CD14-positive monocyte (primary cell): ENCODE results near the gene FNIP1. TPM values are rescaled to one million over a fixed set of nuclear protein-coding genes. Genes with fewer than 3 reads are reported as not detected.
A peak's percentile ranks its signal among the peaks of the same experiment; 100 is the strongest.

Source experiments
- DNase-seq, 3 donors: peaks; one replicate each; pipeline ENCODE4 v3.0.0-alpha.2; 2011 to 2022
- H2AFZ ChIP-seq: 2 replicates; pipeline ENCODE4 v1.6.0; 2012; ENCODE audit warnings: mild to moderate bottlenecking, low read depth, low read length, inconsistent platforms; ENCODE audit not compliant: insufficient read depth, poor library complexity, severe bottlenecking
- H3K27ac ChIP-seq, 2 donors: 1 replicate in 1 of 2; 2 replicates in 1 of 2; pipeline ENCODE4 v1.5.1; 2012 to 2013; ENCODE audit warnings: low read length in 2 of 2, control low read depth in 1 of 2, inconsistent platforms in 1 of 2, low read depth in 1 of 2, mild to moderate bottlenecking in 1 of 2
- H3K27me3 ChIP-seq, 2 donors: one replicate each; pipeline versions ENCODE4 v1.6.0 to v1.6.1; 2011 to 2013; ENCODE audit warnings: low read length in 2 of 2; ENCODE audit not compliant: control insufficient read depth in 2 of 2, insufficient read depth in 2 of 2
- H3K36me3 ChIP-seq, 2 donors: replicated peaks in 1 of 2; 1 replicate in 1 of 2; 2 replicates in 1 of 2; pipeline versions ENCODE4 v1.5.1 to v1.6.1; 2012 to 2013; ENCODE audit warnings: low read length in 2 of 2, control low read depth in 1 of 2, inconsistent platforms in 1 of 2, mild to moderate bottlenecking in 1 of 2; ENCODE audit not compliant: insufficient read depth in 2 of 2, control insufficient read depth in 1 of 2
- H3K4me1 ChIP-seq, 2 donors: 1 replicate in 1 of 2; 2 replicates in 1 of 2; pipeline versions ENCODE4 v1.5.1 to v1.6.1; 2012 to 2013; ENCODE audit warnings: low read length in 2 of 2, control low read depth in 1 of 2, inconsistent platforms in 1 of 2, mild to moderate bottlenecking in 1 of 2, moderate library complexity in 1 of 2; ENCODE audit not compliant: insufficient read depth in 2 of 2, control insufficient read depth in 1 of 2
- H3K4me2 ChIP-seq: replicated peaks from 2 replicates; pipeline ENCODE3; 2012; ENCODE audit warnings: low read length, moderate library complexity, mild to moderate bottlenecking; ENCODE audit not compliant: poor library complexity, severe bottlenecking; ENCODE audit errors: extremely low read depth
- H3K4me3 ChIP-seq, 3 experiments: fragments of 200-600 bp in 1 of 3; sonication (generic) in 1 of 3; replicated peaks in 1 of 3; 1 replicate in 2 of 3; 2 replicates in 1 of 3; pipeline ENCODE4 v1.5.1; 2011 to 2013; ENCODE audit warnings: low read length in 3 of 3, mild to moderate bottlenecking in 3 of 3, control low read depth in 2 of 3, low read depth in 2 of 3, inconsistent platforms in 1 of 3, moderate library complexity in 1 of 3
- H3K79me2 ChIP-seq: 2 replicates; pipeline ENCODE4 v1.6.0; 2012; ENCODE audit warnings: mild to moderate bottlenecking, control low read depth, inconsistent platforms, low read length, moderate library complexity; ENCODE audit not compliant: insufficient read depth
- H3K9ac ChIP-seq: 2 replicates; pipeline ENCODE4 v1.6.0; 2017; ENCODE audit warnings: low read length, mild to moderate bottlenecking; ENCODE audit not compliant: insufficient read depth, poor library complexity, severe bottlenecking
- H3K9me3 ChIP-seq, 2 donors: replicated peaks in 1 of 2; 1 replicate in 1 of 2; 2 replicates in 1 of 2; pipeline versions ENCODE4 v1.5.1 to v1.6.1; 2012 to 2013; ENCODE audit warnings: low read length in 2 of 2, control low read depth in 1 of 2; ENCODE audit not compliant: control insufficient read depth in 1 of 2, insufficient read depth in 1 of 2
- H4K20me1 ChIP-seq: 2 replicates; pipeline ENCODE4 v1.6.0; 2012; ENCODE audit warnings: mild to moderate bottlenecking, low read length, control low read depth, moderate library complexity; ENCODE audit not compliant: insufficient read depth
- H3K27ac Mint-ChIP-seq, 7 donors: one replicate each; pipeline ENCODE4 v1.8.0; 2020; ENCODE audit warnings: mild to moderate bottlenecking in 7 of 7, mixed read lengths in 7 of 7, moderate library complexity in 6 of 7, inconsistent platforms in 2 of 7
- H3K27me3 Mint-ChIP-seq, 3 donors: one replicate each; pipeline ENCODE4 v1.8.0; 2021 to 2022; ENCODE audit warnings: low read depth in 3 of 3, mild to moderate bottlenecking in 3 of 3, mixed read lengths in 3 of 3, moderate library complexity in 3 of 3, inconsistent platforms in 1 of 3
- H3K36me3 Mint-ChIP-seq, 2 donors: one replicate each; pipeline ENCODE4 v1.8.0; 2020; ENCODE audit warnings: mixed read lengths in 2 of 2, inconsistent platforms in 1 of 2, mild to moderate bottlenecking in 1 of 2
- H3K4me1 Mint-ChIP-seq: one replicate; pipeline ENCODE4 v1.8.0; 2020; ENCODE audit warnings: mild to moderate bottlenecking, mixed read lengths
- H3K4me3 Mint-ChIP-seq, 2 donors: one replicate each; pipeline ENCODE4 v1.8.0; 2020; ENCODE audit warnings: mild to moderate bottlenecking in 2 of 2, mixed read lengths in 2 of 2, moderate library complexity in 1 of 2
- H3K9me3 Mint-ChIP-seq, 7 donors: one replicate each; pipeline ENCODE4 v1.8.0; 2020 to 2022; ENCODE audit warnings: mixed read lengths in 7 of 7, mild to moderate bottlenecking in 6 of 7, moderate library complexity in 6 of 7, inconsistent platforms in 2 of 7
- CTCF ChIP-seq: fragments of 200-600 bp; IDR thresholded peaks from one replicate; pipeline ENCODE4 v1.8.0; 2022; ENCODE audit warnings: antibody characterized with exemption, mild to moderate bottlenecking
- WGBS: methylation state at CpG from one replicate; pipeline ENCODE4 v1.1.5; 2013; ENCODE audit warnings: missing lambda C conversion rate; ENCODE audit not compliant: insufficient coverage; 5-methylcytosine and 5-hydroxymethylcytosine counted together
- intact Hi-C, 2 donors: fragments of 100-400 bp; cut with micrococcal nuclease; formaldehyde crosslinking; loops; one replicate each; pipeline versions ENCODE4 v1.15.0 to v1.15.1; 2023
- polyA plus RNA-seq, 3 donors: library from polyadenylated mRNA; depleted of rRNA in 1 of 3; unstranded in 2 of 3; stranded (reverse) in 1 of 3; fragments of 300-500 nt in 2 of 3; fragments of >200 nt in 1 of 3; fragmentation: Illumina TruSeq in 2 of 3; gene quantifications; 1 replicate in 2 of 3; 2 replicates in 1 of 3; pipeline ENCODE4 v1.2.3, GENCODE V29; 2012 to 2021

FNIP1 gene
- polyA plus RNA-seq, 3 donors: 13.6 to 17.3 (median 16.3) TPM

- WGBS: no CpG with 5 or more reads among the region's 3 CpGs
- peak overlapping the region in 1 of 2 donors; percentile 38 for H3K27ac ChIP-seq
- no peak for TF ChIP-seq CTCF
- no peak overlapping the region for H2AFZ ChIP-seq
- Mint-ChIP-seq H3K4me3 (no peak overlapping the region), H3K27ac (peak overlapping the region in 4 of 7 donors; percentile 8 to 73 (median 39)), H3K27me3 (no peaks in the 10 kb centered on the region), H3K36me3 (peaks cover 2 to 4% of the 10 kb centered on the region in 2 donors), H3K9me3 (peaks cover 0 to 3% (median 0%) of the 10 kb centered on the region in 7 donors), H3K4me1 (peaks cover 40% of the 10 kb centered on the region)
- H3K4me1 ChIP-seq: peaks cover 2 to 7% of the 10 kb centered on the region in 2 donors
- DNase-seq: no peak
- no peaks in the 10 kb centered on the region for H3K27me3 ChIP-seq
- no peak overlapping the region for H3K4me2 ChIP-seq
- peaks cover 100% of the 10 kb centered on the region for H4K20me1 ChIP-seq
- H3K4me3 ChIP-seq: no peak overlapping the region
- H3K36me3 ChIP-seq: no peaks in the 10 kb centered on the region
- intact Hi-C loops: no loop called here
- peaks cover 100% of the 10 kb centered on the region for H3K79me2 ChIP-seq
- H3K9ac ChIP-seq: no peak overlapping the region
- no peaks in the 10 kb centered on the region for H3K9me3 ChIP-seq
Observed at GRCh38 chr5:131758520-131758900, 38.3 kb downstream of the FNIP1 start.

DNA sequence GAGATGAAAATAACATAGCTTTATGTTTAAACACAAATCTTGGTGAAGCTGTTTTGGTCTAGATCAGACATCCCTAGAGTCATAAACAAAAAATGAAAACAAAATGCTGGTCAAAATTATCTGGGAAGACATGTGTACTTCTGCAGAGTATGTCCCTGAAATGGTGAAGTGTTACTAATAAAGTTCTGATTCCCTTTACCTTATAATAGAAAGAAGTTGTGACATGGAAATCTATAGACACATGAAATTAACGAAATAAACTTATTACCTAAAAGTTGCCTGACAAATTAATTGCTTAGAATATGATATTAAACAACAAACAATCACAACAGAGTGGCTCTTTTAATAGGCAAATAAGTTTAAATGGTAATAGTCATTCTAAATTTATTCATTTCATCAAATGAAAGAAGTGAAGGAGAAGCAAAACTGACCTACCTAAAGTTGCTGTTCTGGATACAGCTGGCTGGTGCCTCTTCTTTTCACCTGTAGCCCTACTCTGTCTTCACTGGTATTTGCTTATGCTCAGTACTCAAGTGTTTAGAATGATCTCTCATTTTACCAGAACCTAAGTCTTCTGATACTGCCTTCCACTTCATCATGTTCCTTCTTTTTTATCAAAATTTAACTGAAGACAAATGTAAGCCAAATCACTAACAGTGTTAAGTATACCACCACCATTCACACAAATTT lies 38.8 kb downstream of the FNIP1 start:
- no CpG with 5 or more reads among the region's 1 CpG for WGBS
- Histone ChIP-seq H3K27ac (peak overlapping the region in 1 of 2 donors; percentile 38), H4K20me1 (peaks cover 100% of the 10 kb centered on the region), H3K9ac (no peak overlapping the region), H2AFZ (no peak overlapping the region), H3K79me2 (peaks cover 100% of the 10 kb centered on the region), H3K9me3 (no peaks in the 10 kb centered on the region), H3K4me3 (no peak overlapping the region), H3K4me1 (peaks cover 2 to 7% of the 10 kb centered on the region in 2 donors), H3K4me2 (no peak overlapping the region), H3K27me3 (no peaks in the 10 kb centered on the region), H3K36me3 (no peaks in the 10 kb centered on the region)
- Mint-ChIP-seq H3K9me3 (no peaks in the 10 kb centered on the region), H3K27me3 (no peaks in the 10 kb centered on the region), H3K27ac (peak overlapping the region in 2 of 7 donors; percentile 25 to 73), H3K36me3 (peaks cover 2 to 4% of the 10 kb centered on the region in 2 donors), H3K4me3 (no peak overlapping the region), H3K4me1 (peaks cover 43% of the 10 kb centered on the region)
- intact Hi-C loops: no loop called here
- no peak for TF ChIP-seq CTCF
- no peak for DNase-seq
